Mesodermal cell (in vitro differentiated cells): ENCODE measurements around the gene CREB3.

Source experiments
- H3K27ac ChIP-seq: 2 replicates; pipeline ENCODE4 v1.7.0; 2013; ENCODE audit warnings: mild to moderate bottlenecking, low read depth, low read length, moderate library complexity; ENCODE audit not compliant: severe bottlenecking
- H3K36me3 ChIP-seq: 2 replicates; pipeline ENCODE4 v1.7.1; 2013; ENCODE audit warnings: mild to moderate bottlenecking, low read length, moderate library complexity; ENCODE audit not compliant: control insufficient read depth, insufficient read depth
- H3K4me1 ChIP-seq: one replicate; pipeline ENCODE4 v1.7.1; 2013; ENCODE audit warnings: mild to moderate bottlenecking, low read length; ENCODE audit not compliant: insufficient read depth, control insufficient read depth, poor library complexity, severe bottlenecking
- H3K4me3 ChIP-seq: 2 replicates; pipeline ENCODE4 v1.7.0; 2013; ENCODE audit warnings: low read length, control low read depth, mild to moderate bottlenecking; ENCODE audit not compliant: insufficient read depth, poor library complexity, severe bottlenecking; ENCODE audit errors: extremely low read depth
- H3K9me3 ChIP-seq: 2 replicates; pipeline ENCODE4 v1.7.1; 2013; ENCODE audit warnings: mild to moderate bottlenecking, low read length, moderate library complexity; ENCODE audit not compliant: control insufficient read depth
- WGBS, 2 experiments: methylation state at CpG; one replicate each; pipeline ENCODE4 v1.1.5; 2013; ENCODE audit warnings: missing lambda C conversion rate in 2 of 2; ENCODE audit not compliant: insufficient coverage in 2 of 2; 5-methylcytosine and 5-hydroxymethylcytosine counted together

Gene CREB3

DNA sequence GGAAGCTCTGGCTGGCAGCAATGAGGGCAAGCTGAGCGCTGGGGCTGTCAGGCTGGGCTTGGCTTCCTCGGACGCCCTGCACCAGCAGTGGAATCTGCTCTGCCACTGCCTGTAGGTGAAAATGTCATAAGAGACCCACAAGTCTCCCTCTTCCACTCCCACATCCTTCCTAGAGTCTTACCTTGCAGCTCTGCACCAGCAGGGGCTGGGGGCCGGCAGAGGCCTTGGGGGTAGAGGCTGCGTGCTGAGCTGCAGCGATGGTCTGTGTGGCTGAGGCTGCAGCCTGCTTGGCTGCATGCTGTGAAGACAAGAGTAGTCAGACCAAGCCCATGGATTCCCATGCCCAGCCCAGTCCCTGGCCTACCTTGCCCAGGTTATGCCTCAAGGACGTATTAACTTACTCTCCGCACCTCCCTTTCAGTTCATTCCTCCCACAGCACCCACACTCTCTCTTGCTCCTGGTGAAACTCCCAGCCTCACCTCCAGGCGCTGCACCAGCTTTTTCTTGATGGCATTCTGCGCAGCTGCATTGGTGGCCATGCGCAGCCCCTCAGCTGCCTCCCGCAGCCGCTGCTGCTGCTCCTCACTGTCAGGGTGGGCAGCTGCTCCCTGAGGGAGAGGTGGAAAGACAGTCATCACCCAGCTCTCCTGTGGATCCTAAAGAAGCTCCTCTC, 17.8 kb upstream of the CREB3 start:
- Histone ChIP-seq H3K4me3 (no peak overlapping the region), H3K9me3 (no peaks in the 10 kb centered on the region), H3K27ac (no peak overlapping the region), H3K4me1 (no peaks in the 10 kb centered on the region), H3K36me3 (peaks cover 100% of the 10 kb centered on the region)
- 93 to 94% methylated on average over 8 to 13 of the region's 13 CpGs for WGBS, 2 experiments

DNA sequence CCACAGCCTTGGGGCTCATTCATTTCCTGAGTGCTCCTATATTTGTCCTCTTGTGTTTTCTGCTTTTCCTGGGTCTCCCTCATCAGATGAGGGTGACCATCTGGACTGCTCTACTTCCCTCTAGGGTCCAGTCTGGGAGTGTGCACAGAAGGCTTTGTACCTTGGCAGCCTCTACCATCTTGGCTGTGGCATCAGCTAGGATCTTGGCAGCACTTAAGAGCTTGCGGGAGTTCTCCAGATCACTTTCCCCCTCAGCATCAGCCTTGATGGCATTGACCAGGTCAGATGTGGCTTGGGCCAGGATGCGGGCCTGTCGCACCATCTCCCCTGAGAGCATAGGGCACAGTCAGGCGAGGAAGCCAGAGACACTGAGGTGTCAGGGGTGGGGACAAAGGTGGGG, 16.2 kb upstream of the CREB3 start:
- Histone ChIP-seq H3K9me3 (no peaks in the 10 kb centered on the region), H3K36me3 (peaks cover 100% of the 10 kb centered on the region)
- WGBS, 2 experiments, result 98 to 100% methylated on average over 1 to 4 of the region's 4 CpGs

DNA sequence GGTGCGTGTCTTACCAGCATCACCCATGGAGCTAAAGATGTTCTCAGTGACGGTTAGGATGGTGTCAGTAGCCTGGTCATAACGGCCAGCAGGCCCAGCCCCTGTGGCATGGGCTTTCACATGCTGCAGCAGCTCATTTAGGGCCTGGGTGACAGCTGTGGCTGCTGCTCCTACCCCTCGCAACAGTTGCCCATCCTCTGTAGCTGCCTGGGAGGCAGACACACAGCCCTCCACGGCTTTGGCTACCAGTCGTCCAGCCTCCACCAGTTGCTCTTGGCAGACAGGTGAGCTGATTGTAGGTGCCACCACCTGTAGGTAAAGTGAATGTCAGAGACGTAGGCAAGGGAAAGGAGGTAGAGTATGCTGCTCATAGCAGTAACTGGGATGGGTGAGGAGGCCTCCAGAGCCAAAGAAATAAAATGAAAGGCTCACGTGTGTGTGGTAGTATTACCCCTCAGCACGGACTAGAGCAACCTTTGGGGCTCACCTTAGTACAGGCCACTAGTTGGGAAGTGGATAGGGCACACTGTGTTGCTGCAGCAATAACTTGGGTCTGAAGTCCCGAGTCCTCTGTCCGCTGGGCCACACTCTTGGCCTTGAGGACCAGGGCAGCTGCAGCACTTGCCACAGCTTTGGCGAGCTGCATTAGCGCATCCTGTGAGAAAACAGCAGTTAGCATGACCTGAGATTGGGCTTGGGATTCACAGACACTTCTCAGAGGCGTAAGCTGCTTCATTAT, 15.2 kb upstream of the CREB3 start:
- H3K9me3 ChIP-seq, result no peaks in the 10 kb centered on the region
- 96 to 97% methylated on average over 11 to 14 of the region's 14 CpGs for WGBS, 2 experiments
- no peaks in the 10 kb centered on the region for H3K4me1 ChIP-seq
- no peak overlapping the region for H3K27ac ChIP-seq
- peaks cover 100% of the 10 kb centered on the region for H3K36me3 ChIP-seq
- no peak overlapping the region for H3K4me3 ChIP-seq

More for the DNA sequence above, 16.2 kb upstream of the CREB3 start:
- no peak overlapping the region for H3K4me3 ChIP-seq
- no peaks in the 10 kb centered on the region for H3K4me1 ChIP-seq
- H3K27ac ChIP-seq, result no peak overlapping the region

GRCh38 chr9:35718721-35719511, 13.6 kb upstream of the CREB3 start:
- no peak overlapping the region for H3K27ac ChIP-seq
- no peak overlapping the region for H3K4me3 ChIP-seq
- 96 to 98% methylated on average over 13 to 14 of the region's 15 CpGs for WGBS, 2 experiments
- no peaks in the 10 kb centered on the region for H3K4me1 ChIP-seq
- H3K36me3 ChIP-seq, result peaks cover 100% of the 10 kb centered on the region
- H3K9me3 ChIP-seq, result no peaks in the 10 kb centered on the region

- no peaks in the 10 kb centered on the region for H3K4me1 ChIP-seq
- no peaks in the 10 kb centered on the region for H3K9me3 ChIP-seq
- peaks cover 100% of the 10 kb centered on the region for H3K36me3 ChIP-seq
- 100% methylated on average over 1 to 2 of the region's 4 CpGs for WGBS, 2 experiments
- H3K27ac ChIP-seq, result no peak overlapping the region
- no peak overlapping the region for H3K4me3 ChIP-seq
Measured at GRCh38 chr9:35719546-35719945, 12.9 kb upstream of the CREB3 start.

GRCh38 chr9:35723426-35723825, 9.0 kb upstream of the CREB3 start:
- 95 to 100% methylated on average over 1 to 2 of the region's 2 CpGs for WGBS, 2 experiments
- Histone ChIP-seq H3K4me3 (no peak overlapping the region), H3K4me1 (peaks cover 18% of the 10 kb centered on the region), H3K36me3 (peaks cover 87% of the 10 kb centered on the region), H3K9me3 (no peaks in the 10 kb centered on the region), H3K27ac (no peak overlapping the region)

DNA sequence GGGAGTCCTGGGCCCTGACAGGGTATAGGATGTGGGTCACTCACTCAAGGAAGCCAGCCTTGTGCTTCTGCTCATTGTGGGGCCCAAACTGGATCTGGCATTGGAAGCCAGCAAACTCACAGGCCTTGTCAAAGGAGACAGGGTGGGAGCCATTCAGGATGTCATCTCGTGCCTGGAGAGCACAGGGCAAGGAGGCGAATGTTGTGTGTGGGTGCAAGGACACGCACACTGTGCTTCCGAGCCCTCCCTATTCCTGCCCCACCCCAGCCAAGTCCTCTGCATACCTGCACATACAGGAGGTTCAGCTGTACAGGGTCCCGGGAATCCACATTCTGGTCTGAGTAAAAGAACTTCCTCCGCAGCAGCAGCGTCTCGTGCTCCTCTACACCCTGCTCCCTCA, 8.6 kb upstream of the CREB3 start:
- no peak overlapping the region for H3K4me3 ChIP-seq
- peaks cover 82% of the 10 kb centered on the region for H3K36me3 ChIP-seq
- H3K27ac ChIP-seq, result no peak overlapping the region
- WGBS, 2 experiments, result 95 to 96% methylated on average over 5 to 7 of the region's 8 CpGs
- H3K4me1 ChIP-seq, result peaks cover 20% of the 10 kb centered on the region
- H3K9me3 ChIP-seq, result no peaks in the 10 kb centered on the region

DNA sequence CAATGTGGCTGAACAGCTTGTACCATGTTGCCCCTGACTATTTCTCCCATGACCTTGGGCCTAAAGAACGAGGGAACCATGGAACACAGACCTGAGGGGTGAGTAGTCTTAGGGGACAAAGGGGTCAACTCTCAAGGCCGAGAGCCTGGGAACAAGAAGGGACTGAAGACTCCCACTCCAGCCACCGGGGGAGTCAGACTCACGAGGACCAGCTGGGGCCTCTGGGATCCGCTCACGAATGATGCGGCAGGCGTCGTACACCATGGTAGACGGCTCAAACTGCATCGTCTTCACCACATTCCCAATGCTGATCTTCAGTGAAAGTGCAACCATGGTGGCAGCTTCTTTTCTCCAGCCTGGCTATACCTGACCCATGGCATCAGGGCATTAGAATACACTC, 7.1 kb upstream of the CREB3 start:
- no peak overlapping the region for H3K27ac ChIP-seq
- WGBS, 2 experiments, result 93 to 97% methylated on average over 10 to 11 of the region's 11 CpGs
- peaks cover 68% of the 10 kb centered on the region for H3K36me3 ChIP-seq
- peaks cover 33% of the 10 kb centered on the region for H3K4me1 ChIP-seq
- no peak overlapping the region for H3K4me3 ChIP-seq
- H3K9me3 ChIP-seq, result no peaks in the 10 kb centered on the region

DNA sequence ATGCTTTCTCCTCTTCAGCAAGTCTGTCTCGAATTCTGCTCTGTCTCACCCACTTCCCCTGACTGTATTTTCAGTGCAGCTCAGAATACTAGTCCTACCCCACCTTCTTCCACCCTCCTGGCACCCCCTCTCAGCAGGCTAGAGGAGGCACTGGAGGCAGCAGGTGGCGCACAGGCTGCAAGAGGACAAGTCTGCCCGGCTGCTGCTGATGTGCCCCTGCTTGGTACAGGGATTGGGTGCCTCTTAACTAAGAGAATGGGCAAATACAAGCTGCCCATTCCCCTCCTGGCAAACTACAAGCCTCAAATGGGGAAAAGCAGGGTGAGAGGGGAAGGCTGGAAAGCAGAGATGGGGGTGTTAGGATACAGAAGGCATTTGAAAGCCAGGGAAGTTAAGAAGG, 5.5 kb upstream of the CREB3 start:
- peaks cover 52% of the 10 kb centered on the region for H3K36me3 ChIP-seq
- peak overlapping the region; percentile 94 for H3K4me3 ChIP-seq
- WGBS, 2 experiments, result 38 to 69% methylated on average over 1 of the region's 3 CpGs

DNA sequence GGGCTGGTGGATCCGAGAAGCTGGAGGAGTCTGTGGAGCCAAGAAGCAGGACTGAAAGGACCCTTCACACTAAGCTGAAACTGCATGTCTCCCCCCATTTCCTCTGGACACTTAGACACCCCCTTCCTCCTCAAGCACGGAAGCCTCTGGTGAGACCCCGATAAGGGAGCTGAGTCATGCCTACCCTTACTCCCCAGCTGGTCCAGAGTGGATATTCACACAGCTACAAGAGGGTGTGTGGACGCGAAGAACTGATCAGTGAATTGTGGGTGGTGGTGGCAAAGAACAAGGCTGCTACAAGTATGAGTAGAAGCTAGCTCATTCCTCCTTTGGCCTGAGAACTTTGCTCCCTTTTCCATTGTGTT, 4.8 kb upstream of the CREB3 start:
- Histone ChIP-seq H3K4me3 (peak overlapping the region; percentile 94), H3K27ac (peak overlapping the region; percentile 91)
- 14% methylated on average over 1 of the region's 5 CpGs; no CpG with 5 or more reads in 1 of the 2 experiments for WGBS, 2 experiments

More for the DNA sequence above, 5.5 kb upstream of the CREB3 start:
- H3K27ac ChIP-seq, result peak overlapping the region; percentile 91
- no peaks in the 10 kb centered on the region for H3K9me3 ChIP-seq
- peaks cover 39% of the 10 kb centered on the region for H3K4me1 ChIP-seq

More for the DNA sequence above, 4.8 kb upstream of the CREB3 start:
- H3K4me1 ChIP-seq, result peaks cover 39% of the 10 kb centered on the region
- no peaks in the 10 kb centered on the region for H3K9me3 ChIP-seq
- H3K36me3 ChIP-seq, result peaks cover 45% of the 10 kb centered on the region
